ENCODE data around the gene CSNK1G2. TPM values are rescaled to one million over a fixed set of nuclear protein-coding genes. Genes with fewer than 3 reads are reported as not detected.

CSNK1G2 gene
- total and polyA plus RNA-seq, 2 donors (not counting 1 experiment from before 2014, with no cell fraction given), result 154 to 288 TPM

DNA sequence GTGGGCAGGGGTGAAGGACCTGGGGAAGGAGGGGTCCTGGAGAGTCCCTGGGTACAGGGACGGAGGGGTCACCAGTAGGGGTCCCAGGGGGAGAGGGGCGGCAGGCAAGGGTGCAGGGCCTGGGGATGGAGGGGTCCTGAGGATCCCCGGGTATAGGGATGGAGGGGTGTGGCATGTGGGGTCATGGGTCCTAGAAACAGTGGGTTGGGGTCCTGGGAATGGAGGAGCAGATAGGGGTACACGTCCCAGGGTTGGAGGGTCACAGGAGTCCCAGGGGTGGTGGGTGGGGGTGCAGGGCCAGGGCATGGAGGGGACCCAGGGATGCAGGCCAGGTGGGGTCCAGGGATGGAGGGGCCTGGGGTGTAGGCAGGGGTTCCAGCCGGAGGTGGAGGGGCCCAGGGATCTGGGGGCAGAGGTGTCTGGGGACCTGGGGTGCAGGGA, 73.2 kb downstream of the CSNK1G2 start:
- POLR2A ChIA-PET, result no interaction called here
- peaks cover 27% of the 10 kb centered on the region for H4K20me1 ChIP-seq (ENCODE audit: control insufficient read depth, insufficient read depth, low read length, poor library complexity, severe bottlenecking)
- peaks cover 38% of the 10 kb centered on the region for H3K79me2 ChIP-seq (ENCODE audit: control insufficient read depth, insufficient read depth, low read length)
- WGBS (ENCODE audit: insufficient coverage), result 89% methylated on average over 5 of the region's 5 CpGs
- H3K4me1 ChIP-seq (ENCODE audit: control insufficient read depth in 2 of 2, insufficient read depth in 2 of 2, low read length in 2 of 2), result peaks cover 10 to 17% of the 10 kb centered on the region in 2 donors
- no peak overlapping the region for H3K4me3 ChIP-seq (ENCODE audit: control extremely low read depth in 1 of 5, extremely low read depth in 1 of 5, insufficient read depth in 1 of 5, low read depth in 2 of 5, low read length in 4 of 5)
- peak overlapping the region; percentile 79 for H3K4me2 ChIP-seq (replicated peaks; ENCODE audit: low read depth, low read length, poor library complexity, severe bottlenecking)
- Mint-ChIP-seq H3K4me3 (peak overlapping the region; percentile 60), H3K27ac (no peak overlapping the region), H3K27me3 (no peaks in the 10 kb centered on the region), H3K9me3 (ENCODE audit: insufficient read depth) (no peaks in the 10 kb centered on the region), H3K4me1 (peaks cover 26% of the 10 kb centered on the region)
- H3K9ac ChIP-seq (ENCODE audit: low read length), result no peak overlapping the region
- no peak overlapping the region for H3K27ac ChIP-seq (ENCODE audit: low read length in 2 of 2)
- no peak for TF ChIP-seq CTCF (IDR thresholded peaks at IDR 0.05)
- TF ChIP-seq EZH2 (IDR thresholded peaks at IDR 0.05; ENCODE audit: borderline replicate concordance, insufficient read depth, low read depth, low read length, poor library complexity, severe bottlenecking), result no peak
- no peak for ATAC-seq (ENCODE audit: low read depth)
- intact Hi-C loops (cut with micrococcal nuclease), result loop anchor here (10.0 kb wide), 1 partner anchor 139 kb away; no protein-coding TSS in a partner anchor
- CTCF ChIA-PET, result no interaction called here
- H3K27me3 ChIP-seq (replicated peaks in 1 of 4; ENCODE audit: control extremely low read depth in 1 of 4, control insufficient read depth in 3 of 4, insufficient read depth in 4 of 4, low read length in 3 of 4), result no peaks in the 10 kb centered on the region
- H3K9me3 ChIP-seq (ENCODE audit: control extremely low read depth in 1 of 3, control insufficient read depth in 2 of 3, insufficient read depth in 1 of 3, low read length in 2 of 3), result peaks cover 0 to 7% (median 0%) of the 10 kb centered on the region in 3 donors
- H3K36me3 ChIP-seq (replicated peaks in 1 of 2; ENCODE audit: control extremely low read depth in 1 of 2, control insufficient read depth in 1 of 2, extremely low read depth in 1 of 2, insufficient read depth in 2 of 2, low read length in 1 of 2), result no peaks in the 10 kb centered on the region
- H2AFZ ChIP-seq (ENCODE audit: insufficient read depth, low read depth, low read length, poor library complexity, severe bottlenecking), result no peak overlapping the region
- DNase-seq, result no peak

DNA sequence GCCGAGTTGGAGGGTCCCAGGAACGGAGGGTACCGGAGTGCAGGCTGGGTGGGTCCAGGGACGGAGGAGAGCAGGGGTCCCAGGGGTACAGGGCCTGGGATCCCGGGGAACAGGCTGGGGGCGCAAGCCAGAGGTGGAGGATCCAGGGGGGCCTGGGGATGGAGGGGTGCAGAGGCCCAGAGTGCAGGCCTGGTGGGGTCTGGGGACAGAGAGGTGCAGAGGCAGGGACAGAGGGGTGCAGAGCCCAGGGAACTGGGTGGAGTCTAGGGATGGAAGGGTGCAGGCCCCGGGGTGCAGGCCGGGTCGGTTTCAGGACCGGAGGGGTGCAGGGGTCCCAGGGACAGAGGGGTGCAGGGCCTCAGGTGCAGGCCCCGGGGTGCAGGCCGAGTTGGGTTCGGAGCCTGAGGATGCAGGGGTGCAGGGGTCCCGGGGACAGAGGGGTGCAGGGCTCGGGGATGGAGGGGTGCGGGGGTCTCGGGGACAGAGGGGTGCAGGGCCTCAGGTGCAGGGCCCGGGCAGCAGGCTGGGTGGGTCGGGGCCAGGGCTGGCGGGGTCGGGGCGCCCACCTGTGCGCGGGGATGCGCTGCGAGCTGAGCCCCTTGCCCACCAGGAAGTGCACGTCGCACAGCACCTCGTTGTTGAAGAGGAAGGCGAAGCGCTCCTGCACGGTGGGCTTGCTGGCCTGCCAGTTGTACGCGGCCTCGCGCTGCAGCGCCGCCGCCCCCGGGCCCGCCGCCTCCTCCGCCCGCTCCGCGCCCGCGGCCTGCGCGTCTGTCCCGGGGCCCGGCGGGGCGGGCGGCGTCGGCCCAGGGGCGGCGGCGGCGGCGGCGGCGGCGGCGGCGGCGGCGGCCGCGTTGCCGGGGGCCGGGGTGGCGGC, 74.0 kb downstream of the CSNK1G2 start:
- Histone ChIP-seq H3K79me2 (ENCODE audit: control insufficient read depth, insufficient read depth, low read length) (peaks cover 46% of the 10 kb centered on the region), H4K20me1 (ENCODE audit: control insufficient read depth, insufficient read depth, low read length, poor library complexity, severe bottlenecking) (peaks cover 27% of the 10 kb centered on the region), H2AFZ (ENCODE audit: insufficient read depth, low read depth, low read length, poor library complexity, severe bottlenecking) (peak overlapping the region; percentile 54), H3K27me3 (replicated peaks in 1 of 4; ENCODE audit: control extremely low read depth in 1 of 4, control insufficient read depth in 3 of 4, insufficient read depth in 4 of 4, low read length in 3 of 4) (no peaks in the 10 kb centered on the region), H3K4me2 (replicated peaks; ENCODE audit: low read depth, low read length, poor library complexity, severe bottlenecking) (peak overlapping the region; percentile 79), H3K9me3 (ENCODE audit: control extremely low read depth in 1 of 3, control insufficient read depth in 2 of 3, insufficient read depth in 1 of 3, low read length in 2 of 3) (peaks cover 0 to 4% (median 0%) of the 10 kb centered on the region in 3 donors), H3K27ac (ENCODE audit: low read length in 2 of 2) (no peak overlapping the region), H3K4me3 (ENCODE audit: control extremely low read depth in 1 of 5, extremely low read depth in 1 of 5, insufficient read depth in 1 of 5, low read depth in 2 of 5, low read length in 4 of 5) (peak overlapping the region in 4 of 5 experiments; percentile 17 to 55 (median 48)), H3K36me3 (replicated peaks in 1 of 2; ENCODE audit: control extremely low read depth in 1 of 2, control insufficient read depth in 1 of 2, extremely low read depth in 1 of 2, insufficient read depth in 2 of 2, low read length in 1 of 2) (no peaks in the 10 kb centered on the region), H3K4me1 (ENCODE audit: control insufficient read depth in 2 of 2, insufficient read depth in 2 of 2, low read length in 2 of 2) (peaks cover 15 to 24% of the 10 kb centered on the region in 2 donors), H3K9ac (ENCODE audit: low read length) (peak overlapping the region; percentile 54)
- WGBS (ENCODE audit: insufficient coverage), result 11% methylated on average over 74 of the region's 74 CpGs
- intact Hi-C loops (cut with micrococcal nuclease), result loop anchor here (10.0 kb wide), 1 partner anchor 140 kb away; no protein-coding TSS in a partner anchor
- Mint-ChIP-seq H3K27me3 (no peaks in the 10 kb centered on the region), H3K9me3 (ENCODE audit: insufficient read depth) (no peaks in the 10 kb centered on the region), H3K4me3 (peak overlapping the region; percentile 60), H3K4me1 (peaks cover 30% of the 10 kb centered on the region), H3K27ac (peak overlapping the region; percentile 65)
- TF ChIP-seq EZH2 (IDR thresholded peaks at IDR 0.05; ENCODE audit: borderline replicate concordance, insufficient read depth, low read depth, low read length, poor library complexity, severe bottlenecking) (no peak), CTCF (IDR thresholded peaks at IDR 0.05) (no peak)
- DNase-seq (peak; percentile 56), ATAC-seq (ENCODE audit: low read depth) (peak; percentile 46)
- POLR2A ChIA-PET, result no interaction called here
- CTCF ChIA-PET, result no interaction called here
